Activated CD4-positive, alpha-beta T cell treated with anti-CD3 and anti-CD28 coated beads for 4 hours (primary cell): ENCODE measurements around the gene OR52E8.

Source experiments
- DNase-seq, 2 donors: peaks; one replicate each; pipeline ENCODE4 v3.0.0-alpha.2; 2020

OR52E8 gene

DNA sequence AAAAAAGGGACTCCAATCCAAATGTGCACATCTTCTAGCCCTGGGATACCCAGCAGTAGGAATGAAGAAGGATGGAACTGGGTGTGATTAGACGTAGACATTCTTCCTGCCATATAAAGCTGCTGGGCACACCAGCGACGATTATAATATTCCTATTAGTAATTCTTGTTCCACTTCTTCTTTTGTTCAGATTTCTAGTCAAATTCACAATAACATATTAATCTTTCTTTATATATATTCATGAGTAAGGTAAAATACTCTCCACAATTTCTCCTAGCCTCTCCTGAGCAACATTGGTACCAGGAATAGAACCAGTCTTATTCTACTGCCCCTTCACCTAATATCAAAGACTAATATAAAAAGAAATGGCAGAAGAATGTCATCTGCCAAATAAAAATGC, at the start of gene OR52E8:
OR52E8 (minus strand) TSS at position 101 of the 400 bp plus-strand sequence; CDS start at position 101, 0 bp downstream.
- no peak for DNase-seq

DNA sequence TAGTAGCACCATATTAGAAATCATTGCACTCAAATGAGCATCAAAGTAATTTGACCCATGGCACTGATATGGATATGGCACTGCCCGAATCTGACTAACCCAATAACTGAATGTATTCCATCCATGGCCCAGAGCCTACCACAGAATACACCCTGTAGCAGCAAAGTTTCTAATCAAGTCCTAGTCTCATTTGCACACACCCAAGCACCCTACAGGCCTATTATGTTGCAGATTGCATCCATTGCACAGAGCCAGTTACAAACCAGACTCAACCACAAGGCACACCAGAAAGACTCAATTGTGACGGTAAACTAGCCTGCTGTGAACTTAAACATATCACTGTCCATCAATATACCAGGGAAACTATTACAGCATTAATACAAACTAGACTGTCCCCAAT, 42.0 kb upstream of the OR52E8 start:
- DNase-seq, result no peak

DNA sequence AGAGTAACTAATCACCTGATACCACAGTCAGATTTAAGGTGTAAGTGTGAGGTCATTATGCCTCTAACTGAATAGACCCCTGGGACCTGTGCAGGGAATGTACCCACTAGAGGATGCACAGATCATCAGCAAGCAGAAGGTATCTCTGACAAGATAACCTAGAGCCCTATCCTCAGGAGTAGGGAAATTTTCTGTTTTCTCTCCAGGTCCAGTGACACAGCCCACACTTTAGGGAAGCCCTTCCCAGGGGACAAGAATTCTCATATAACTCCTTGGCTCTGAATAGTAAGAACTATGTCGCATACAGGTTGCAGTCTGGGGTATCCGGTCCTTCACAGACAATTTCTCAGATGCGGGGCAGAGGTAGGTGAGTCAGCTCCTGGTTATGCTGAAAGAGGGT, 35.4 kb upstream of the OR52E8 start, which contains the start of gene OR52E5:
OR52E5 (plus strand) TSS at position 301 of the 400 bp plus-strand sequence. CDS start 7,569 bp downstream, outside the sequence.
- no peak for DNase-seq

DNA sequence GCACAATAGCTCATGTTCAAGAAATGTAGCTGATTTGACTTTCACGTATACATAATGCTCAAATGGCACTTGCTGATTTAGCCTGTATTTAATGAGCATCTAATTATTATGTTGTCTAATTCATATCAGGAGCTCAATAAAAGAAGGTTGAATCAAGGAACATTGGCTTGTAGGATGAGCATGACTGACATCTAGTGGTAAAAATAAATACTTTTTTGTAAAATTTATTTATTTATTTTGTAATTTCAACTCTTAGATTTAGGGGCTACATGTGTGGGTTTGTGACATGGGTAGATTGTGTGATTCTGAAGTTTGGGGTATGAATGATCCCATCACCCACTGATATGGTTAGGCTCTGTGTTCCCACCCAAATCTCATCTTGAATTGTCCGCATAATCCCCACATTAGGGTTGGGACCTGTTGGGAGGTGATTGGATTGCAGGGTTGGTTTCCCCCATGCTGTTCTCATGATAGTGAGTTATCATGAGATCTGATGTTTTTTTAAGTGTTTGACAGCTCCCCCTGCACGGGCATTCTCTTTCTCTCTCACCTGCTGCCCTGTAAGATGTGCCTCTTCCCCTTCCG, 33.8 kb upstream of the OR52E8 start:
- DNase-seq, result no peak

DNA sequence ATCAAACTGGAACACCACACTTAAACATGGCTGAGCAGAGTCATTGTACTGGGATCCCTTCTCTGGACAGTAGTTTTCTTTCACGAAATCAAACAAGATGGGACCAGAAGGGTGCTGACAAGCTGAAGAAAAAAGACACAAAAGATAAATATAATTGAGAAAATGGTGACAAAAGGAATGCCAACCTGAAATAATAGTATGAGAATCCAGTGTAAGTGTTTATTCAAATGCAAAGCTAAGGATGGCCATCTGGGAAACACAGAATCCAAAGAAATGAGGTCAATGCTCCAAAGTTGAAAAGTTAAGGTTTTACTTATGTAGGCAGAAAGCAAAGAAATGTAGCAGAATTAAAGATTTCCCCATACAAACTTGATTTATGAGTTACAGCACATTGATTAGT, 30.2 kb upstream of the OR52E8 start:
- no peak for DNase-seq

DNA sequence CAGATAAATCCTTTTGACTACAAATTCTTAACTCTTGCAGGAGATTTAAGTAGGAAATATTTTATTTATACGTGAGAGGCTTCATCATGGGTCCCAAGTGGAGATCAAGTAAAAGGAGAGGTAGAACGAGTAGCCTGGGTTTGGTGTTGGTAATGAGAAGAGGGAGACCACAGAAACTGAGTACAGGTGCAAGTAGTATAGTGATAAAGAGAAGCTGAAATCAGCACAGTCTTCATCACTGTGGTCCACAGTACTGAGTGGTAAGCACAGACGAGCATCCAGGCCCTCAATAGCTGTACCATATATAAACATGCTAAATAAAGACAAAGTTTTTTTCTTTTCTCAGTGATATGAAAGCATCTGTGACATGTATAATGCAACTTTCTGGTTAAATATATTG, 29.7 kb upstream of the OR52E8 start:
- DNase-seq, result no peak

DNA sequence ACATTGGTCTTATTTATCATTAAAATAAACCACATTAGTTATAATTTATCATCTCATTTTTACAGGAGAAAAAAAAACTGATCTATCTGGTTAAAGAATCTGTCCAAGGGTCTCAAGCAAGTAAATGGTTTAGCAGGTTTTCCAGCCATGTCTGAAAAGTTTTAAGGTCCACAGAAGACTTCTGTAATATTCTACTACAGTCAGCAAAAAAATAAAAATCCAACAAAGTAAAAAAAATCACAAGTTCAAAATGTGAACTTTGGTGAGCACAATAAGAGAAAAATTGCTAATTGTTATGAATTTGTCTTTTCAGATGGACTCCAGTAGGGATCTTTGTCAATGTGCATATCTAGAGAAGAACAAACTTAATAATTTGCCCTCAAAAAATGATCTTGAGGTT, 24.3 kb upstream of the OR52E8 start:
- DNase-seq, result no peak

DNA sequence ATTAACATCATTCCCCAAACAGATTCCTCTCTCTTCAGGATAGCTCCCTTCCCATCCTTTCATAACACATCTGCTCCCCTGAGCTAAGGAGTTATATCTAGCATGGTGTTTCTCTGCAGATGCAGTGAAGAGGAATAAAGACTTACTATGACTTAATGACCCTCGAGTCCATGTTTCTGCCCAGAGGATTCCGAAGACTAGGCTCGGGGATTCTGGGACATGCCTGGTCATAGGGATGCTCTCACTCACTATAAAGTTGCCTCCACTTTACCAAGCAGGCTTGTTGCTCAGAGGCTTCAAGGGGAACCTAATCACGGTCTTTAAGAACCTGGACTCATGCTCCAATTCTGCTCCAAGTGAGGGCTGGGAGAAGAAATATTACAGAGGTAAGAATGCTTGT, 22.8 kb upstream of the OR52E8 start, which contains the start of gene OR52E4:
OR52E4 (plus strand) TSS at position 301 of the 400 bp plus-strand sequence. CDS start 3,664 bp downstream, outside the sequence.
- no peak for DNase-seq

DNA sequence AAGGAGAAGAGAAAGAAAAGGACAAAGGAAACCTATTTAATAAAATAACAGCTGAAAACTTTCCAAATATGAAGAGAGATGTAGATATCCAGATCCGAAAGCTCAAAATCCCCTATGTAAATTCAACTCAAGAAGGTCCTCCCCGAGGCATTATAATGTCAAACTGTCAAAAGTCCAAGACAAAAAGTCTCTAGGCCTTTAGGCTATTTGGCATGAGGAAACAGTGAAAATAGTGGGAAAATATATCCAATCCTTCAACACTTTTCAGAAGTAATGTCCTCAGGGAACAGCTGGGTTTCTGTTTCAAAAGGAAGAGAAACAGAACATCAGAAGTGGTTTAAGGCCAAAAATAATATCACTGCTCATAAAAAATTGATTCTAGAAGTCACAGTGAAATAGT, 21.1 kb upstream of the OR52E8 start:
- no peak for DNase-seq

DNA sequence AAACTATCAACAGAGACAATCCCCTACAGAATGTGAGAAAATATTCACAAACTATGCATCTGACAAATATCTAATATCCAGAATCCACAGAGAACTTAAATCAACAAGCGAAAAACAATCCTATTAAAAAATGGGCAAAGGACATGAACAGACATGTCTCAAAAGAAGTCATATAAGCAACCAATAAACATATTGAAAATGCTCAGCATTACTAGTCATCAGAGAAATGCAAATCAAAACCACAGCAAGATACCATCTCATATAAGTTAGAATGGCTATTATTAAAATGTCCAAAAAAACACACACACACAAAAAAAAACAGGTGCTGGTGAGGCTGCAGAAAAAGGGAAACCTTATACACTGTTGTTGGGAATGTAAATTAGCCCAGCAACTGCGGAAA, 8.3 kb upstream of the OR52E8 start:
- DNase-seq, result no peak

DNA sequence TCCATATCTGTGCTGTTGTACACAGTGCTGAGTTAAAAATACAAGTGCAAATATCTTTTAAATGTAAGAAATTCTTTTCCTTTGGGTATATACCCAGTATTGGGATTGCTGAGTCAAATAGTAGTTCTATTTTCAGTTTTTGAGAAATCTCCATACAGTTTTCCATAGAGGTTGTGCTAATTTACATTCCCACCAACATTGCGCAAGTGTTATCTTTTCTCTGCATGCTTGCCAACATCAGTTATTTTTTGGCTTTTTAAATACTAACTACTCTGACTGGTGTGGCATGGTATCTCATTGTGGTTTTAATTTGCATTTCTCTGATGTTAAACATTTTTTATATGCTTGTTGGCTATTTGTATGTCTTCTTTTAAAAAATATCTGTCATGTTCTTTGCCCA, 6.5 kb downstream of the OR52E8 start:
- DNase-seq, result no peak

DNA sequence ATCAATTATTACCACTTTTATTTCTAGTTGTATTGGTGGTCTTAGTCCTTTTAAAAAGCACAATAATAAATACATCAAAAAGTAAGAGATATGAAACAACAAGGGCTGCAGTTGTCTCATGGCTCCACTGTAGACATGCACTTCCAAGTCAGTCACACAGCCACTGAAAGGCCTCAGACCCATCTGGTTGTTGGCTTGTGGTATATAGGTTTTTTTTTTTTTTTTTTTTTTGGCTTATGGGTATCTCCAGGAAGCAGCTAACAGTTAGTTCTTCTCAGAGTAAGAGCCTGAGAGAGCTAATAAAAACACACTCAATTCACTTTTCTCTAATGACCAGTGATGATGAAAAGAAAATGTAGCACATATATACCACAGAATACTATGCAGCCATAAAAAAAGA, 9.8 kb downstream of the OR52E8 start:
- DNase-seq, result no peak

DNA sequence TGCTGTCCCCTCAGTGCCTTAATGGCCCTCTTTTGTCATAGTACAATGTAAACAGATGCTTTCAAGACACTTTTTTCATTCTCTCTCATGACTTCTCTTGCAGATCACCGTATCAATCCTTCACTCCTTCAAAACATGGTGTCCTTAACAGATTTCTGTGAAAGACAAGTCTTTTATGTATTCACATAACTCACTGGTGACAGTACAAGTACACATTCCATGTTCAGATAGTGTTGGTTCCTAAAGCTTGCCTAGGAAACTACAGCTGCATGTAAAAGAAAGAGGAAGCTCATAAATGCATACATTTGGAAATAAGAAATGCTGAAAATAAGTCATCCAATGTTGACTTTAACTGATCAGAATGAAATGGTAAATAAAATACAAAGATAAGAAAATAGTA, 10.8 kb downstream of the OR52E8 start:
- no peak for DNase-seq

DNA sequence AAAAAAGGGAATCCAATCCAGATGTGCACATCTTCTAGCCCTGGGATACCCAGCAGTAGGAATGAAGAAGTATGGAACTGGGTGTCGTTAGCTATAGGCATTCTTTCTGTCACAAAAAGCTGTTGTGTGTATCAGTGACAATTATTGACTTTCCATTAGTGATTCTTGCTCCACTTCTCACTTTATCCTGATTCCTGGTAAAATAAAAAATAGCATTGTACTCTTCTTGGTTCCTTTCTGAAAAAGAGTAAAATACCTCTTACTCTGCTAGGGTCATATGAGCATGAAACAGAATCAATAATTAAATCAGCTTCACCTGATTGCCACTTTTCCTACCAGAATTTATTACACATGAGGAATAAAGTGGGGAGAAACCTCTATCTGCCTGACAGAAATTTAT, 15.7 kb downstream of the OR52E8 start, which contains the start of gene OR52E6:
OR52E6 (minus strand) TSS at position 101 of the 400 bp plus-strand sequence; CDS start at position 101, 0 bp downstream.
- no peak for DNase-seq

DNA sequence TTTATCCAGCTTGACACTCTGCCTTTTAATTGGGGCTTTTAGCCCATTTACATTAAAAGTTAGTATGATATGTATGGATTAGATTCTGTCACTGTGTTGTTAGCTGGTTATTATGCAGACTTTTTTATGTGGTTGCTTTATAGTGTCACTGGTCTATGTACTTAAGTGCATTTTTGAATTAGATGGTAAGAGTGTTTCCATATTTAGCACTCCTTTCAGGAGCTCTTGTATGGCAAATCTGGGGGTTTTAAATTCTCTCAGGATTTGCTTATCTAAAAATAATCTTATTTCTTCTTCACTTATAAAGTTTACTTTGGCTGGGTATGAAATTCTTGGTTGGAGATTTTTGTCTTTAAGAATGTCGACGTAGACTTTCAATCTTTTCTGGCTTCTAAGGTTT, 19.8 kb downstream of the OR52E8 start:
- no peak for DNase-seq

DNA sequence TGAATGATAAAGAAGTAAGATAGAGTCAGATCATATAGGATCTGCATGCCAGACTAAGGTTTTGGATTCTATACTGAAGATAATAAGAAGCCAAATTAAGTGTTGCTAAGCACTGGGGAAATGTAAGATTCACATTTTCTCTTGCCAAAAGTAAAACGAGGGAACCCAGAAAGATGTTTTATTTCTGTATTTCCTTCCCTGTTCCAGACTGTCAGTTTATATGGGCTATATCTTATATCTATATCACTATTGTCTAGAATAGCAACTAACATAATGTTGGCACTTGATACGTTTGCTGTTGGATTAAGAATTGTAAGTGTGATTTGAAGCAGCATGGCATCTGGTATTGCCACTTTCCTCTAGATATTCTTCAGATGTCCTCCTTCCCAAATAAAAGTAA, 24.0 kb downstream of the OR52E8 start:
- no peak for DNase-seq

DNA sequence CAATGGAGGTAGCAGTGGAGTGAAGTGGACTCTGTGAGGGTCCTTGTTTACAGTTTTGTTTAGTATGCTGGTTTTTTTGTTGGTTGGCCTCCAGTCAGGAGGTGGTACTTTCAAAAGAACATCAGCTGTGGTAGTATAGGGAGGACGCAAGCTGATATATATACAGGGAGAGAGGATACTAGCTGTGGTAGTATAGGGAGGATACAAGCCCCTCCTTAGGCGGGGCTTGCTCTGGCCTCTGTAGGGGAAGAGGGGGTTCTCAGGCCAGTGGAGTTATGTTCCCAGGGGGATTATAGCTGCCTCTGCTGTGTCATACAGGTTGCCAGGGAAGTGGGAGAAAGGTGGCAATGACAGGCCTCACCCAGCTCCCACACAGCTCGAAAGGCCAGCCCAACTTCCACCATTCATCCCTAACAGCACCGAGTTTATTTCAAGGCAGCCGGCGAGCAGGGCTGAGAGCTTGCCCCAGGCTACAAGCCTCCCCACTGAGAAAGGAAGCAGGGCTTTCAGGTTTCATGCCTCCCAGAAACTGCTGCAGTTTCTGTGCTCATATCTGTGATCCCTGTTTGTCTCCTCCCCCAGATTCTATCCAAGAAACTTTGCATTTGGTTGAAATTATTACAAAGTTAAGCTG, 26.2 kb downstream of the OR52E8 start:
- no peak for DNase-seq

DNA sequence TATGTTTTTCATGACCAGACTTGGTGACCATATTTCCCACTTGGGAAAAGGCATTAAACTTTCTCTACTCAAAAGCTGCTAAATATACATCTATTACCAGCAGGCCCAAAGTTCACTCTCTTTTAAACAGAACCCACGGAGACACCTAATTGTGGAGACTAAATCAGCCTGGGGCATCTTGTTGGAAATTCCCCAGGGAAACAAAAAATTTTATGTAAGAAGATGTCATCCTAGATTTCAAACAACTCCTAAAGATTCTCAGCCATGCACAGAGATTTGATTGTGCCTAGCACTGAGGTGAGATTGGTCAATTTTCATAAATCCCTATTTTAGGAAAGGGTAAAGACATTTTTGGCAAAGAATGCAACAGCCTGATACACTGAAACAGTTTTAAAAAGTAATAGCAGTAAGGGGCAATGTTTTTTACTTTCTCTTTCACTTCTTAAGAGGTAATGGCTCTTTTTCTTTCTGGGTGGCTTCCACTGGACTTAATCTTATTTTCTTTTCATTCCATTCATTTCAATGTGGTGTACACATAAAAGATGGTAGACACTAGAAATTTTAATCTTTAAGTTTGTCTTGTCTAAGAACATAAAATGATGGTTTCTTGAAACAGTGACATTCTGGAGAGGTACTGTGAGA, 39.1 kb downstream of the OR52E8 start:
- no peak for DNase-seq

DNA sequence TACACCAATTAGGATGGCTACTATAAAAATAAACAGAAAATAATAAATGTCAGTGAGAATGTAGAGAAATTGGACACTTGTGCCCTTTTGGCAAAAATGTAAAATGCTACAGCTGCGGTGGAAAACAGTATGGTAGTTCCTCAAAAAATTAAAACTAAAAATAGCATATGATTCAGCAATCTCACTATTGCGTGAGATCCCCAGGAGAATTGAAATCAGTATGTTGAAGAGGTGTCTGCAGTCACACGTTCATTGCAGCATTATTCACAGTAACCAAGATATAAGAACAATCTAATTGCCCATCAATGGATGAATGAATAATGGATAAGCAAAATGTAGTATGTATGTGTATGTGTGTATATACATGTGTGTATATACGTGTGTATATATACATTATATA, 42.0 kb downstream of the OR52E8 start:
- no peak for DNase-seq

DNA sequence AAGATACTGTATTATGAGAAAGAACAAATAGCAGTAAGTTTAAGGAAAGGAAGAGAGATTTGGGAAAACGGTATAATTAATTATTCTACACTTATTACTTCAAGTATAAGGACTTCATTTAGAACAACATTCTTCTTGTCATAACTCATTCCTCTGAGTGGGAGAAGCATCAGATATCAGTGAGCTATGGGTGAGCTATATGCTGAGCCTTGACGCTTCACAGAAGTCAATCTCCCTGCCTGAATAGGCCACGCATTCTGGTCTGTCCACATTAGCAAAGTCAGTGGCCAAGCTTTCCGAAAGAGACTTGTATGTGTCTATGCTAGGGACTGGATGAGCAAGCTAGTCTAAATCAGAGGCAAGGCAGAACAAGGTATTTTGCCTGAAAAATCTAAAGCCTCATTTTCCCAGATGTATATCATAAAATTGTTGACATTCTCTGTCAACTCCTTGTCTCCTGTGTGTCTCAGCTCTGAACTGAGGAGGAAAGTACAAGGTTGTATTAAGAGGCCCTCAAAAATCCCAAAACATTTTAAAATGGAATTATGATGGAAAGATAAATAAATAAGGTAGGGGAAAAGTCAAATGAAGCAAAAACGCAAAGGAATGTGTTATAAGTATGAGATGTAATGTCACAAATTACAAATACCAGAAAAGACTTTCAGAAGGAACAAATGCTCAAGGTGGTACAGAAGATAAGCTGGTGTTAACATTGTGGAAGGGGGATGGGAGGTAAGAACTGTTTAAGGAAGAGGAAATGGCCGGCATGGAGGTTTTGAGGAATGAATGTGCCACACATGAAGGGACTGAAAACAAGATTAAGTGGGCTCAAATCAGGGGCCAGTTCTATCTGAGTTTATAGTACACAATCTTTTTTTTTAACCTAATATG, 47.3 kb downstream of the OR52E8 start:
- DNase-seq, result no peak

DNA sequence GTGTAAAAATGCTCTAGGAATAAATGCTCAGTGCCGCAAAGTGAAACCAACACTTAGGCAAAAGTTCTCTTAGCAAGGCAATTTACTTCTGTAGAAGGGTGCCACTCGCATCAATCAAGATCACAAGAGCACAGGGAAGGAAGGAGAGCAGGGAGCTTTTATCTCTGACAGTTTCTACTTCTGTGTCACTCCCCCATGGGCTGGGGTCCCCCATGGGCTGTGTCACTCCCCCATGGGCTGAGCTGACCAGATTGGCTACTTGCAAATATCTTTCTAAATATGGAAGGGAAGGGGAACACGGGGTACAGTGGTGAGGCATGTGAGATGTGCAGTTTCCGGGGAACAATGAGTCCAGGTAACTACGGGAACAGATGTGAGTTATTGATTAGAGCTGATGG, 48.4 kb downstream of the OR52E8 start:
- DNase-seq, result no peak

DNA sequence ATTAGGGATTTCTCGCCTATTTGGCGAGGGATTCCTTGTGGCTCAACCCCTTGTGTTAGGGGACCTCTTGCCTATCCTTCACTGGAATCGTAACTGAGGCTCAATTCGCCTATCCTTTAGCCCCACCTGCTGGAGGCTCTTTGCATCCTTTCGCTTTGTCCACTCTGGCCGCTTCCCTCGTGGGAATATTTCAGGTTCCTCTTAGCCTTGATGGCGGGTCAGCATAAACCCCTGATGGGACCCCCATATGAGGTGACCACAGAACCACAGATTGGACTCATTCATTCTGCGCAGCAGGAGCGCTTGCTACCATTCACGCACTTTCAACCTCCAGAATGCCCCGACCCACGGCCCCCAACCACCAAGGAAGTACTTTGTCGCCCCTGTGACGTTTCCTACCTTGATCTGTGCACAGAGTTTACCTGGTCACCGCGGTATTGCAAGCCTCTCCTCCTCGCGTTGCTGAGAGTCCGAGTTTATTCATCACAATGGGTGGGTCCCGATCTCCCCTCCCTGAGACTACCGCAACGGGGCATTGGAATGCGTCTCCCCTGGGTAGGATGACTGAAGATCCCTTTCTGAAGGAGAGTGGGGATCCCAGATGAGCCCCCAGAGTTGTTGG, 48.9 kb downstream of the OR52E8 start, which contains the start of gene OR52N2:
OR52N2 (plus strand) TSS at position 425 of the 622 bp plus-strand sequence. CDS start 11,412 bp downstream, outside the sequence.
- peak; percentile 59 to 74 for DNase-seq
